NT2/D1 (cell line): ENCODE data around the gene KSR1.

Experiments used
- SUZ12 ChIP-seq: IDR thresholded peaks from 2 replicates; pipeline ENCODE4 v1.6.1; 2011; ENCODE audit not compliant: insufficient read length, insufficient read depth; ENCODE audit errors: extremely low read depth
- YY1 ChIP-seq: IDR thresholded peaks from 2 replicates; pipeline ENCODE4 v1.6.1; 2011; ENCODE audit not compliant: insufficient read length, insufficient read depth
- ZNF274 ChIP-seq: IDR thresholded peaks from 2 replicates; pipeline ENCODE4 v1.6.1; 2011; ENCODE audit warnings: mild to moderate bottlenecking, low read depth, low read length

DNA sequence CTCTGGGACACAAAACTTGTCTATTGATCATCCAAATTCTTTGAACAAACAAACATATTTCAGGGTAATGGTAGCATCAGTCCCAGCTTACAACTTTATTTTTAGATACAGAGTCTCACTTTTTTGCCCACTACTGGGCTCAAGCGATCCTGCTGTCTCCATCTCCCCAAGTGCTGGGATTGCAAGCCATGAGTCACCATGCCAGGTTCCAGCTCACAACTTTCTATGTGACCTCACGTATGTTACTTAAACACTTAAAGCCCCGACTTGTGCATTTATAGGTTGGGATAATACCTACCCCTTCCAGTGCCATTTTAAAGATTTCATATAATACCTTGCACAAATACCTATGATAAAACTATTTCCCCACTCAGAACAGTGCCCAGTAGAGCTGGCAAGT lies 42.0 kb upstream of the KSR1 start:
- TF ChIP-seq ZNF274 (no peak), YY1 (no peak), SUZ12 (no peak)
